ENCODE data around the gene GAA.

The GAA gene

DNA sequence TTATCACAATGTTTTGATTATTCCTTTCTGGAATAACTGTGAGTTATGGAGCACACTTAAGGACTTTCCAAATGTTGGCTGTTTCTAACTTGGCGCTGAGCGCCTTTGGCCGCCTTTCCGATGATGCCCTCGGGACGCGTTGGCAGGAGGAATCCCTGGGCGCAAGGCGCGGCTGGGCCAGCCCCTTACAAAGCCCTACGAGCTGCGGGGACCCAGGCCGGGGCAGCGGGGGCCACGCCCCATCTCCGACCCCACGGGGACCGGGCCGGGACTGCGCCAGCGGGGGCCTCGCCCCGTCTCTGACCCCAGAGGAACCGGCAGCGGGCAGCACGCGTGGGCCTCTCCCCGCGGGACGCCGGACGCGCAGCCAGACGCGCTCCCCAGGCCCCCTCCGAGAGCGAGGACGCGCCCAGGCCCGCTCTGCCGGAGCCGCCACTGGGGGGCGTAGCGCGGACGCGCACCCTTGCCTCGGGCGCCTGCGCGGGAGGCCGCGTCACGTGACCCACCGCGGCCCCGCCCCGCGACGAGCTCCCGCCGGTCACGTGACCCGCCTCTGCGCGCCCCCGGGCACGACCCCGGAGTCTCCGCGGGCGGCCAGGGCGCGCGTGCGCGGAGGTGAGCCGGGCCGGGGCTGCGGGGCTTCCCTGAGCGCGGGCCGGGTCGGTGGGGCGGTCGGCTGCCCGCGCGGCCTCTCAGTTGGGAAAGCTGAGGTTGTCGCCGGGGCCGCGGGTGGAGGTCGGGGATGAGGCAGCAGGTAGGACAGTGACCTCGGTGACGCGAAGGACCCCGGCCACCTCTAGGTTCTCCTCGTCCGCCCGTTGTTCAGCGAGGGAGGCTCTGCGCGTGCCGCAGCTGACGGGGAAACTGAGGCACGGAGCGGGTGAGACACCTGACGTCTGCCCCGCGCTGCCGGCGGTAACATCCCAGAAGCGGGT lies at the start of gene GAA:
Gene GAA (plus strand): TSS at position 571 of the 935 bp plus-strand sequence. CDS start 3,006 bp downstream, outside the sequence.
- H3K4me3 ChIP-seq (ENCODE audit: low read depth, low read length), result peak within 1 kb of the TSS; percentile 85
- no peak for DNase-seq (ENCODE audit: low read depth)

DNA sequence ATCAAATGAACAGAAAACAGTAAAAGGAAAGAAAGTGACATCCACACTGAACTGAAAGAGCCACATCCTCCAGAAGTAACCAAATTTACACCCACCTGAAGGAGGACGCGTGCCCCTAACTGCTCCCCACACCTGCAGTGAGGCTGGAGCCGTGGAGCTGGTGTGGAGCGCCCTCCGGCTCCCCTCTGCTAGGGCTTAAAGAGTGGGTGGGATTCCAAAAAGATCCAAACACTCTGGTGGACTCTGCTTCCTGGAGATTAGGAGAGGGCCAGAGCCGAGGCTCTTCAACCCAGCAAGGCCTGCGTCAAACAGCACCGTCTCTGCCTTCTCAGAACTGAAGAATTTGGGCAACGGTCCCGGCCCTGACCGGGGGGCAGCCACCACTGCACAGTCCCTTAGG lies 49.7 kb upstream of the GAA start:
- no peak overlapping the region for H3K4me3 ChIP-seq (ENCODE audit: low read depth, low read length)
- no peak for DNase-seq (ENCODE audit: low read depth)

DNA sequence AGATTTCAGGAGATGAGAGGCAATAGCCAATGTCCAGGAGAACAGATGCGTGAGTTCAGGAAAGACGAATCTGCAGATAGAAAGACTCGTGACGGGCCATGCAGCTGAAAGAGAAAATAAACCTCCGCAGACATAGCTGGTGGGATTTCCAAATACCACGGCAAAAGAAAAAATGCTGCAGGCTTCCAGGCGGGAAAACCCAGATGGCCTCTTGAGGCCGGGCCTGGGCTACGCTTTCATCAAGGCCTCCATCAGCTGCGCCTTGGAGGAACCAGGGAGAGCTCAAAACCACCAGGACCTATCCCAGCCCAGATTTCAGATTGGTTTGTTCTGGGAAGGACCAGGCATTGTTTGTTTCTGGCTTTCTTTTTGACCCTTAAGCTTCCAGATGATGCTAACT lies 48.3 kb upstream of the GAA start:
- DNase-seq (ENCODE audit: low read depth), result no peak
- H3K4me3 ChIP-seq (ENCODE audit: low read depth, low read length), result no peak overlapping the region

DNA sequence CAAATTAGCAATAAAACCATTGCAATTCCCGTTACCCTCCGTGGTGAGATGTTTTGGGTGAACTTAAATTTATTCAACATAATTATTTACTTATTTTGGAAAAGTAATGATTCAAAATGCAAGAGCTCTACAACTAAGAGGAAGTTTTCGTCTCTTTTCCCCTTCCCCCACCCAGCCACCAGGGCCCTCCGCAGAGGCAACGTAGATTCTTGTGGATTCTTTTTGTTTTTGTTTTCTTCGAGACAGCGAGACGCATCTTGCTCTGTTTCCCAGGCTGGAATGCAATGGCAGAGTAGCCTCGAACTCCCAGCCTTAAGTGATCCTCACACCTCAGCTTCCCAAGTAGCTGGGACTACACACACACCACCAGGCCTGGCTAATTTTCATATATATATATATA lies 45.8 kb upstream of the GAA start:
- no peak overlapping the region for H3K4me3 ChIP-seq (ENCODE audit: low read depth, low read length)
- no peak for DNase-seq (ENCODE audit: low read depth)

DNA sequence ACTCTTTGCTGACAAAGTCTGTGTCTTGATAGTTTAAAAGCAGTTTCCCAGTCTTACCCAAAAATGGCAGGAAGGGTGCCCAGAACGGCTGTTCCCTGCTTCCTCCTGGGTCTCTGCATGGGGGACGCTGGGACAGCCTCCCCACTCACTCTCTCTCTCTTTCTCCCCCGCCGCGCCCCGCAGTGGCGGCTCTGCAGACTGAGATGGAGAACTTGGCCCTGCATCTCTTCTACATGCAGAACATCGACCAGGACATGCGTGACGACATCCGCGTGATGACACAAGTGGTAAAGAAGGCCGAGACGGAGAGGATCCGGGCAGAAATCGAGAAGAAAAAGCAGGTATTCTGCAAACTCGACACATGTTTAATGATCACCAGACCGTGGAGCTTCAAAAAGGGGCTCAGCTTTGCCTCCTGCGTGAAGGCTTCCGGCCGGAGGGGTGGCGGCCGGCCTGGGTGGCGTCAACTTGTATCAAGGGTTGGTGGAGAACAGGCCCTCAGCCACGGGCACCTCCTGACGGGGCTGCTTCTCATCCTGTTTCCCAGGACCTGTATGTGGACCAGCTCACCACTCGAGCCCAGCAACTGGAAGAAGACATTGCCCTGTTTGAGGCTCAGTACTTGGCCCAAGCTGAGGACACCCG lies 42.9 kb upstream of the GAA start:
- H3K4me3 ChIP-seq (ENCODE audit: low read depth, low read length), result no peak overlapping the region
- DNase-seq (ENCODE audit: low read depth), result no peak

DNA sequence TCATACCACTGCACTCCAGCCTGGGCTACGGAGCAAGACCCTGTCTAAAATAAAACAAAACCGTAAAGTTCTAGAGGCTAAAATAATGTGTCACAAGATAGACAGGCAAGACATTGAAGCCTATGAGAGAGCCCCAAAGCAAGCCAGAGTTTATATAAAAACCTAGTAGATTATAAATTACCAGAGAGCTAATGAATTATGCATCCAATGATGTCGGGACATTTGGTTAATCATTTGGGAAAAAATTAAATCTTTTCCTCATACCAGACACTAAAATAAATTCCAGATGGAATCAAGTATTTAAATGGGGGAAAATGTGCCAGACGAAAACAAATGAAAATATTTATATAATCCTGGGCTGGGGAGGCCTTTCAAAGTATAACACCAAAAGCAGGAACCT lies 40.7 kb upstream of the GAA start:
- no peak overlapping the region for H3K4me3 ChIP-seq (ENCODE audit: low read depth, low read length)
- no peak for DNase-seq (ENCODE audit: low read depth)

DNA sequence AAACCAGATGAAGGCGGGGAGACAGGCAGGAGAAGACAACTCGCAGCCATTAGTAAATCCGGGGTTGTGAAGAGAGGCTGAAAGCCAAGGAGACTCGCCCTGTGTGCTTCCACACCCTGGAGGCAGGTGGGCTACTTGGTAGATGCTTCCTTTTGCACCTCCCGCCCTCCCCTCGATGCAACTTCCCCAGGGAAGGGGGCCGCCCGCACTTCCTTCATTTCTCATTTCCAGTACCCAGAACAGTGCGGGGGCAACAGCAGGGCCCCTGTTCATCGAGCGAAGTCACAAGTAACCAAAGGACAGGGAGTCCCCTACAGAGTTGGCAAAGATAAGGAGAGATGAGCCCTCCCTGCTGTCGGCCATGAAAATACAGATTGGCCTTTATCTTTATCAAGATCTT lies 40.0 kb upstream of the GAA start:
- DNase-seq (ENCODE audit: low read depth), result no peak
- H3K4me3 ChIP-seq (ENCODE audit: low read depth, low read length), result no peak overlapping the region

DNA sequence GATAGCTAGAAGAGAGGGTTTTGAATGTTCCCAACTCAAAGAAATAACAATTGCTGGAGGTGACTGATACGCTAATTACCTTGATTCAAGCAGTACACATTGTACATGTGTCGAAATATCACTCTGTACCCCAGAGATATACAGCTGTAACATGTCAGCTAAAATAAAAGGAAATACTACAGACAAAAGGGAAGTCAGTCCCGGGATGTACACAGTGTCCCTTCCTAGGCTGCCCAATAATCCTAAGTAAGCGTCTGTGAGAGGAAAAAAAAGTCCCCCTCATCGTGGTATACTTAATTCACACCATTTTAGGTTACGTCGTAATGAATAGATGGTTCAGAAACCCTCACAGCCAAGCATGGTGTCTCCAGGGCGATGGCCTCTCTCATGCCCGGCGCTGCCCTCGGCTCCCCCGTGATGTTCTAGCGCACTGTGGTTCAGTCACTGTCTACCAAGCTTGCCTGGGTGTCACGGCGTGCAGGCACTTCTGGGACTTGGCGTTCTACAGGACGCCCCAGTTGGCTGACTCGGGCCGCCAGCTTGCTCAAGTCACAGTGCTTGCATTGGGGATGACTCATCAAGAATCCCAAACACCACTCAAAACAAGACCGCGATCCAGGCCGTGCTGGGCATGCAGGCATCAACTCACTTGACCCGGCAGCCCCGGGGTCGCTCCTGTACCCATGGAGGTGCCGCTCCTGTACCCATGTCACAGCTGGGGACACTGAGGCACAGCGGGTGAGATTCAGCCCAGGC lies 37.4 kb upstream of the GAA start:
- peak; percentile 23 for DNase-seq (ENCODE audit: low read depth)

DNA sequence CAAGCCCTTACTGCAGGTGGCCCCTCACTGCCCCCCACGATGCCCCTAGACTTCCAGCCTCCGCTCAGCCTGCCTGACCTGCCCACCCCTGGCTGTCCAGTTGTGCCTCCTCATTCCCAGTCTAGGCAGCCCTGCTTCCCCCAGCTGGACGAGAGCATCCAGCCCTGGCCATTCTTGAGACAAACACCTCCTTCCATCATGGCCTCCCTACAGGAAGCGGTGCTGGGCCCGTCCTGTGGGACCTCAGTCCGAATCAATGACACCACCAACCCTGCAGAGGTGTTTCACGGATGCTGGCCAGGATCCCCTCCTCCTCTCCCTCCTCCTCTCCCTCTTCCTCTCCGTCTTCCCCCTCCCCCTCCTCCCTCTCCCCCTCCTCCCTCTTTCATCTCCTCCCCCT lies 36.7 kb upstream of the GAA start:
- no peak overlapping the region for H3K4me3 ChIP-seq (ENCODE audit: low read depth, low read length)
- no peak for DNase-seq (ENCODE audit: low read depth)

More for the DNA sequence above, 37.4 kb upstream of the GAA start:
- H3K4me3 ChIP-seq (ENCODE audit: low read depth, low read length), result no peak overlapping the region

DNA sequence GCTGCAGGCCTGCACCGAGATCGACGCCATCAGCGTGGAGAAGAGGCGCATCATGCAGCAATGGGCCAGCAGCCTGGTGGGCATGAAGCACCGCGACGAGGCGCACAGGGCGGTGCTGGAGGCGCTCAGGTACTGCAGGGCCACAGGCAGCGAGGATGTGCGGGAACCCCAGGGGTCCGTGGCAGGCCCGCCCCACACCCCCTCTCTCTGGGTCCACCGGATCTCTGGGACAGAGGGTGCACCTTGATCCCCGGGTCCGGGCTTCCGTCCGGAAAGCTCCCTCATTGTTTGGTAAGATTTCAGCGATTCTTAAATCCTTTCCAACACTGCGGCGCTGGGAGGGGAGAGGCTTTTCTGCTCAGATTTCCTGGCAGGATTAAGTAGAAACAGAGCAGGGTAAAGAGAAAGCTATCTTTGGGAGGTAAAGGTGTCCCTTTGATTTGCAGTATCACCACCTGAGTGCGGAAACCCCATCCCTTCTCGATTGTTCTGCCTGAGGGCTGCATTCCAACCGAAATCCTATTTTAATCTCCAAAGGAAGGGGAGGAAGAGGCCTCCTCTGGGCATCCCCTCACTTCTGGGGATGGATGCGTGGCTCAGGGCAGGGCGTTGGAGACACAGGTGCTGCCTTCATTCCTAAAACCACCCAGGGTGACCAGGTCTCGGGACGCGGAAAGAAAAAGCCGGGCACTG lies 35.8 kb upstream of the GAA start:
- no peak for DNase-seq (ENCODE audit: low read depth)
- H3K4me3 ChIP-seq (ENCODE audit: low read depth, low read length), result no peak overlapping the region

DNA sequence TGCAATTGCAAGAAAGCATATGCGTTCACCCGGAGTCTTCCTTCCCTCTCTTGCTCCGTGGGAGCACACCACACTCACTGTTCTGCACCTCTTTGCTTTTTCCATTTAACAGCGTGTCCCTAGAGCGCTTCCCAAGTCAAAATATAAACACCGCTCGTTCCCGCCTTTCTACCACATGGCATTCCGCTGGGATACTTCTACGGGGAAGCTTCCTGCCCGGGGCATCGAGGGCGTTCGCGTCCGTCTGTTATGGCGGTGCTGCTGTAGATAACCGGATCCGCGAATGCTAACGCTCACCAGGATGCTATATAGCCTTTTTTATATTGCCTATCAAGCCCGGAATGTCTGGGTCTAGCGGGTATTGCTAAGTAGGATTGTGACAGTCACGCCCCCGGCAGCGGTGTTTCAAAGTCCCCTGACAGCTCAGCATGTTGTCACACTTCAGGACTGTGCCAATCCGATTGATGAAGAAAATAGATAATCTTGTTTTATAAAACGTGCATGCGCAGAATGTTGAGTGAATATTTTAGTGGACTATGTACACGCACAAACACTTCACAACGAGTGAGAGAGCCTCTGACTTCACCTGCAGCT lies 33.9 kb upstream of the GAA start:
- H3K4me3 ChIP-seq (ENCODE audit: low read depth, low read length), result no peak overlapping the region
- no peak for DNase-seq (ENCODE audit: low read depth)

DNA sequence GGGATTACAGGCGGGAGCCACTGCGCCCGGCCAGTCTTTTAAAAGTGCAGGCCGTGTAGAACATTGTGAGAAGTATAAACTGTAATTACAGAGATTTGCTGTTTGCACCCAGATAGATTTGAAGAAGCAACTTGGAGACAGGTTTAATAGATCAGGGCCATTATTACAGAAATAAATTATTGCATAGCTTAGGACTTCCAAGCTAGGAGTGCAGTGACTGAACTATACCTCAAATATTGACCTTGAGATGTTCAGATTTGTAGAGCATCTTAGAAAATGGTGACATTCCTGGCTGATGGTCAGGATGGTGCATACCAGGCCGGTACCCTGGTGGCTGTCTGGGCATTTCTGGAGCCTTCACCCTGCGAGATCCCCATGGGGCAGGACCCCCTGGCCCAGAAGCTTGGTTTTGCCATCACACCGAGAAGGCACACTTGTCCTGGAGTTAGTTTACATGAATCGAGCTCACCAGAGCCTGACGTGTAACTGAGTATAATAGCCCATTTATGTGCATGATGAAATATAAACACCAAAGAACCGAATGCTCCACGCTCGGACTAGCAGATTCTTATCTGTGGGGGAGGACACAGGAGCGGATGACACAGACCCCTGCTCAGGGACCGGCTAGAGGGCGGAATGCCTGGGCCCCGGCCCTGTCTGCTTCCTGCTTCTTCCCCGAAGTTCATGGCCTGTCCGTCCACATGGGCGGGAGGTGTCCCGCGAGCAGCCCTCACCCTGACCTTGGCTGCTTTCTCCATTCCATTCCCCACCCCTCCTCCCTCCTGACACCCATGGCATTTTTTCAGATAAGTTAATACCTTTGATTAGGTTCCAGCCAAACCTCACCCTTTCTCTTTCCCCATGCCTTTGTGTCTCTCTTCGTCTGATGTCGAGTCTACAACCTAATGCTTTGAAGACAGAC lies 32.8 kb upstream of the GAA start:
- no peak overlapping the region for H3K4me3 ChIP-seq (ENCODE audit: low read depth, low read length)
- no peak for DNase-seq (ENCODE audit: low read depth)

DNA sequence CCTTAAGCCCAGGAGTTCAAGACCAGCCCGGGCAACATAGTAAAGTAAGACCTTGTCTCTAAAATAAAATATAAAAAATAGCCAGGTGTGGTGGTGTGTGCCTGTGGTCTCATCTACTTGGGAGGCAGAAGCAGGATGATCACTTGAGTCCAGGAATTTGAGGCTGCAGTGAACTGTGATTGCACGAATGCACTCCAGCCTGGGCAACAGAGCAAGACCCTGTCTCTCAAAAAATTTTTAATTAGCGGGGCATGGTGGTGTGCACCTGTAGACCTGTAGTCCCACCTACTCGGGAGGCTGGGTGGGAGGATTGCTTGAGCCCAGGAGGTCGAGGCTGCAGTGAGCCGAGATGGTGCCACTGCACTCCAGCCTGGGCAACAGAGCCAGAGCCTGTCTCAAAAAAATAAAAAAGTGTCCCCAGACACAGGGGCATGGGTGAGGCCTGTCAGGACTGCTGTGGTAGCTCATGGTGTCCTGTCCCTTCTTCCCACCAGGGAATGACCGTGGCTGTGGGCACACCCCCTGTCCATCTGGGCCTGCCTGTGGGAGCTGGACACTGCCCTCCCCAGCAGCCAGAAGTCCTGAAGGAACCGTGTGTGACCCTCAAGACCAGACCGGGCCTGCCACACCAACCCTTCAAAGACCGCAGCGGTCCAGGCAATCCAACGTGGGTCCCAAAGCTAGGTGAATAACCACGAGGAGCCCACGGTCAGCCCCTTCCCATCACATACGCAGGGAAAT lies 30.8 kb upstream of the GAA start:
- DNase-seq (ENCODE audit: low read depth), result no peak
- H3K4me3 ChIP-seq (ENCODE audit: low read depth, low read length), result no peak overlapping the region

DNA sequence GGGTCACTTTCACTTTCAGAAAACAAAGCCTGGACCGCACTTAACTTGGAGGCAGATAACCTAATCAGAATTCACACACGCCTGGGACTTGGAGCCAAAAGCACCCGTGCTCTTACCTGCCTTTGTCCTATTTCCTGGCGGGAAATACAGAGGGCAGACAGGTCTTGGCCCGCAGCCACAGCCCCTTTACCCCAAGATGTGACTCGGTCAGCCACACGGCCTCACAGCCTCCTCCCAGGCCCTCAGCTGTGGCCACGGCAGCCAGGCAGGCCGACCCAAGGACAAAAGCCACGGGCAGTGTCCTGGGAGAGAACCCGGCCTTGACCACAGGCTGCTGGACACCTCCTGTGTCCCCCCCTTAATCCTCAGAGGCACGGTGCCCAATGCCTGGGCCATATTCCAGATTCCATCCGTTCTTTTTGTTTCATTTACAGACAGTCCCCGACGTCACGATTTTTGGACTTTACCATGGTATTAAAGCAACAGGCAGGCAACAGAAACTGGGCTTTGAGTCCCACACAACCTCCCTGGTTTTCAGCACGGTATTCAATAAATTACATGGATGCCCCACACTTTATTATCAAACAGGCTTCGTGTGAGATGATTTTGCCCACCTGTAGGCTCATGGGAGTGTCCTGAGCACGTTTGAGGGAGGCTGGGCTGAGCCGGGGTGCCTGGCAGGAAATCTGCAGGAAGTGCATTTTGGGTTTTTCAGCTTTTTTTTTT lies 30.1 kb upstream of the GAA start:
- no peak overlapping the region for H3K4me3 ChIP-seq (ENCODE audit: low read depth, low read length)
- DNase-seq (ENCODE audit: low read depth), result no peak

DNA sequence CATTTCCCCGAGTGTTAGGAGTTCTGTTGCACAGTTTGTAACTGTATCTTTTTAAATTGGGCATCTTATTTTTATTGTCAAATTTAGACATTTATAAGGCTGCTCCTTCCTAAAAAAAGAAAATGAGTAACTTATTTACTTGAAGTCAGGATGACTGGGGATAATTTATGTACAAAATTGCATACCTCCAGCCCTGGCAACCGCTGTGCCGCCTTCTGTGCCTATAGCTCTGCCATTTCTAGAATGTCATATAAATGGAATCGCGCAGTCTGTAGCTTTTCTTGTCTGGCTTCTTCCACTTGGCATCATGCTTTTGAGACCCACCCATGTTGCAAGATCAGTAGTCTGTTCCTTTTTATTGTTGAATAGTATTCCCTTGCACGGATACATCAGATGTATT lies 29.0 kb upstream of the GAA start:
- H3K4me3 ChIP-seq (ENCODE audit: low read depth, low read length), result no peak overlapping the region
- no peak for DNase-seq (ENCODE audit: low read depth)

DNA sequence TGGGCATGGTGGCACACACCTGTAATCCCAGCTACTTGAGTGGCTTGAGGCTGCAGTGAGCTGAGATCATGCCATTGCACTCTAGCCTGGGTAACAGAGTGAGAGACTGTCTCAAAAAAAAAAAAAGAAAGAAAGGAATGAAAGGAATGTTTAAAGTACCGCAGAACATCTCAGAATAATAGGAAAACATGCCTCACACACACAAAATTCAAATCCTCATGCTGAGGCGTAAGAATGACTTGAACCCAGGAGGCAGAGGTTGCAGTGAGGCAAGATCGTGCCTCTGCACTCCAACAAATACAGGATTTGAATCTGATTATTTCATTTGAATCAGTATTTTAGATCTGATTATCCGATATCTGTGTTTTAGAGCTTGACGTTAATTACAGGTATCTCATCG lies 21.3 kb upstream of the GAA start:
- H3K4me3 ChIP-seq (ENCODE audit: low read depth, low read length), result no peak overlapping the region
- DNase-seq (ENCODE audit: low read depth), result no peak

DNA sequence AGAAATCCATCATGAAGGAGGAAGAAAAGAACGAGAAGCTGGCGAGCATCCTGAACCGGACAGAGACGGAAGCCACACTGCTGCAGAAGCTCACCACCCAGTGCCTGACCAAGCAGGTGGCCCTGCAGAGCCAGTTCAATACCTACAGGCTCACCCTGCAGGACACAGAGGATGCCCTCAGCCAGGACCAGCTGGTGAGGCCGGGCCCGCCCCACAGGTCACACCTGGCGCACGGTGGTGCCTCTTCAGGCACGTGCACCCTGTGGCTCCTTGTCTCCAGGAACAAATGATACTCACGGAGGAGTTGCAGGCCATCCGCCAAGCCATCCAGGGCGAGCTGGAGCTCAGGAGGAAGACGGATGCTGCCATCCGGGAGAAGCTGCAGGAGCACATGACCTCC lies 19.8 kb upstream of the GAA start:
- no peak for DNase-seq (ENCODE audit: low read depth)
- H3K4me3 ChIP-seq (ENCODE audit: low read depth, low read length), result no peak overlapping the region

Measured in skeletal muscle cell (primary cell).